WTC11 (cell line): ENCODE data around the gene UQCRC2. TPM values are rescaled to one million over a fixed set of nuclear protein-coding genes. Genes with fewer than 3 reads are reported as not detected.

ENCODE experiments used
- ATAC-seq: fragments of 200-7000 bp; cut with Tn5 transposase; 2 replicates; pipeline ENCODE4 v1.10.0; 2021; ENCODE audit warnings: mild to moderate bottlenecking, moderate library complexity
- CTCF ChIA-PET: fragments of 300-600 bp; sonication (Branson Sonifier 250); formaldehyde crosslinking; loops from one replicate; lab custom pipeline; 2021; ENCODE audit warnings: antibody characterized with exemption; lab: Charles Lee
- POLR2A ChIA-PET: fragments of 350-600 bp; sonication (Branson Sonifier 250); formaldehyde crosslinking; loops from one replicate; lab custom pipeline; 2021; ENCODE audit warnings: antibody characterized with exemption; lab: Charles Lee
- DNase-seq: peaks from one replicate; pipeline ENCODE4 v3.0.0; 2021; ENCODE audit warnings: low spot score
- H3K27ac Mint-ChIP-seq: 2 replicates; pipeline ENCODE4 v1.8.0; 2021; ENCODE audit warnings: mixed read lengths
- H3K27me3 Mint-ChIP-seq: 2 replicates; pipeline ENCODE4 v1.8.0; 2021; ENCODE audit warnings: low read depth, mild to moderate bottlenecking, moderate library complexity, mixed read lengths
- H3K36me3 Mint-ChIP-seq: 2 replicates; pipeline ENCODE4 v1.8.0; 2021; ENCODE audit warnings: mixed read lengths
- H3K4me1 Mint-ChIP-seq: 2 replicates; pipeline ENCODE4 v1.8.0; 2022; ENCODE audit warnings: mixed read lengths
- H3K4me3 Mint-ChIP-seq: 2 replicates; pipeline ENCODE4 v1.8.0; 2021; ENCODE audit warnings: mild to moderate bottlenecking, moderate library complexity, mixed read lengths
- H3K9me3 Mint-ChIP-seq: 2 replicates; pipeline ENCODE4 v1.8.0; 2021; ENCODE audit warnings: mixed read lengths
- ATF1 ChIP-seq: sonication (generic); formaldehyde crosslinking; IDR thresholded peaks from 2 replicates; pipeline ENCODE4 v1.8.1; 2023; ENCODE audit warnings: mild to moderate bottlenecking, moderate library complexity, missing genetic modification reagents
- CBFB ChIP-seq: sonication (generic); formaldehyde crosslinking; IDR thresholded peaks from 2 replicates; pipeline ENCODE4 v1.8.1; 2022; ENCODE audit warnings: mild to moderate bottlenecking, low read depth, missing genetic modification reagents
- CREB1 ChIP-seq: sonication (generic); formaldehyde crosslinking; IDR thresholded peaks from 2 replicates; pipeline ENCODE4 v1.8.0; 2023; ENCODE audit warnings: mild to moderate bottlenecking, missing genetic modification reagents
- CREM ChIP-seq: sonication (generic); formaldehyde crosslinking; IDR thresholded peaks from 2 replicates; pipeline ENCODE4 v1.8.1; 2022; ENCODE audit warnings: mild to moderate bottlenecking, missing genetic modification reagents, moderate library complexity
- EMX1 ChIP-seq: fragments of 250-450 bp; sonication (Bioruptor Pico); IDR thresholded peaks from 2 replicates; pipeline ENCODE4 v1.8.0; 2021; ENCODE audit warnings: mild to moderate bottlenecking
- FOXJ3 ChIP-seq: sonication (generic); formaldehyde crosslinking; IDR thresholded peaks from 2 replicates; pipeline ENCODE4 v1.9.0; 2021; ENCODE audit warnings: missing genetic modification reagents, mild to moderate bottlenecking, borderline replicate concordance
- FOXP1 ChIP-seq: sonication (generic); formaldehyde crosslinking; IDR thresholded peaks from 2 replicates; pipeline ENCODE4 v1.8.0; 2022; ENCODE audit warnings: missing genetic modification reagents, mild to moderate bottlenecking, moderate library complexity, borderline replicate concordance
- GABPB1 ChIP-seq: sonication (generic); formaldehyde crosslinking; IDR thresholded peaks from 2 replicates; pipeline ENCODE4 v1.8.1; 2023; ENCODE audit warnings: mild to moderate bottlenecking, missing genetic modification reagents
- GTF2I ChIP-seq: fragments of 250-450 bp; sonication (Bioruptor Pico); conservative IDR thresholded peaks from 2 replicates; pipeline ENCODE4 v1.4.0; 2021; ENCODE audit warnings: mild to moderate bottlenecking
- JUN ChIP-seq: sonication (generic); formaldehyde crosslinking; IDR thresholded peaks from 2 replicates; pipeline ENCODE4 v1.8.0; 2023; ENCODE audit warnings: mild to moderate bottlenecking, missing genetic modification reagents
- NFATC4 ChIP-seq: fragments of 250-450 bp; sonication (Bioruptor Pico); IDR thresholded peaks from 2 replicates; pipeline ENCODE4 v1.9.0; 2021; ENCODE audit warnings: mild to moderate bottlenecking
- NR1H2 ChIP-seq: sonication (generic); formaldehyde crosslinking; IDR thresholded peaks from 2 replicates; pipeline ENCODE4 v1.9.0; 2021; ENCODE audit warnings: mild to moderate bottlenecking, moderate library complexity, missing genetic modification reagents
- OVOL2 ChIP-seq: fragments of 250-450 bp; sonication (Bioruptor Pico); IDR thresholded peaks from 2 replicates; pipeline ENCODE4 v1.9.0; 2021; ENCODE audit warnings: mild to moderate bottlenecking, borderline replicate concordance
- PRRX2 ChIP-seq: fragments of 250-450 bp; sonication (Bioruptor Pico); IDR thresholded peaks from 2 replicates; pipeline ENCODE4 v1.8.0; 2021; ENCODE audit warnings: mild to moderate bottlenecking
- RELA ChIP-seq: sonication (generic); formaldehyde crosslinking; IDR thresholded peaks from 2 replicates; pipeline ENCODE4 v1.8.1; 2022; ENCODE audit warnings: missing genetic modification reagents, mild to moderate bottlenecking, borderline replicate concordance
- SP1 ChIP-seq: sonication (generic); formaldehyde crosslinking; conservative IDR thresholded peaks from 2 replicates; pipeline ENCODE4 v1.8.1; 2022; ENCODE audit warnings: missing genetic modification reagents
- TCF7 ChIP-seq: sonication (generic); formaldehyde crosslinking; IDR thresholded peaks from 2 replicates; pipeline ENCODE4 v1.8.0; 2022; ENCODE audit warnings: mild to moderate bottlenecking, low read depth, missing genetic modification reagents, moderate library complexity
- TEAD1 ChIP-seq: sonication (generic); formaldehyde crosslinking; IDR thresholded peaks from 2 replicates; pipeline ENCODE4 v1.8.0; 2022; ENCODE audit warnings: mild to moderate bottlenecking, missing genetic modification reagents
- TEAD4 ChIP-seq: sonication (generic); formaldehyde crosslinking; IDR thresholded peaks from 2 replicates; pipeline ENCODE4 v1.8.0; 2022; ENCODE audit warnings: mild to moderate bottlenecking, missing genetic modification reagents
- ZNF138 ChIP-seq: sonication (generic); formaldehyde crosslinking; conservative IDR thresholded peaks from 2 replicates; pipeline ENCODE4 v1.8.1; 2022; ENCODE audit warnings: mild to moderate bottlenecking, moderate library complexity, missing genetic modification reagents
- ZNF317 ChIP-seq: sonication (generic); formaldehyde crosslinking; IDR thresholded peaks from 2 replicates; pipeline ENCODE4 v1.8.1; 2023; ENCODE audit warnings: low read depth, mild to moderate bottlenecking, moderate library complexity, missing genetic modification reagents, borderline replicate concordance
- ZNF416 ChIP-seq: fragments of 250-450 bp; sonication (Bioruptor Pico); IDR thresholded peaks from 2 replicates; pipeline ENCODE4 v1.9.0; 2021; ENCODE audit warnings: mild to moderate bottlenecking, inconsistent platforms
- total RNA-seq: library from RNA; stranded (reverse); gene quantifications from 3 replicates; pipeline ENCODE4 v1.2.3, GENCODE V29; 2021
- TF ChIP-seq, protein P1 (sequence below): sonication (generic); formaldehyde crosslinking; conservative IDR thresholded peaks from 2 replicates; pipeline ENCODE4 v1.8.1; 2023; ENCODE audit warnings: mild to moderate bottlenecking, low read depth, missing genetic modification reagents, moderate library complexity
- TF ChIP-seq, protein P2 (sequence below): sonication (generic); formaldehyde crosslinking; IDR thresholded peaks from 2 replicates; pipeline ENCODE4 v1.8.1; 2022; ENCODE audit warnings: mild to moderate bottlenecking, missing genetic modification reagents, moderate library complexity, borderline replicate concordance
- TF ChIP-seq, protein P3 (sequence below): sonication (generic); formaldehyde crosslinking; IDR thresholded peaks from 2 replicates; pipeline ENCODE4 v1.8.0; 2022; ENCODE audit warnings: mild to moderate bottlenecking, missing genetic modification reagents
- TF ChIP-seq, protein P4 (sequence below): sonication (generic); formaldehyde crosslinking; IDR thresholded peaks from 2 replicates; pipeline ENCODE4 v1.8.1; 2023; ENCODE audit warnings: mild to moderate bottlenecking, missing genetic modification reagents

The UQCRC2 gene
- total RNA-seq, 1 experiment from 2014 or later: 197 TPM

DNA sequence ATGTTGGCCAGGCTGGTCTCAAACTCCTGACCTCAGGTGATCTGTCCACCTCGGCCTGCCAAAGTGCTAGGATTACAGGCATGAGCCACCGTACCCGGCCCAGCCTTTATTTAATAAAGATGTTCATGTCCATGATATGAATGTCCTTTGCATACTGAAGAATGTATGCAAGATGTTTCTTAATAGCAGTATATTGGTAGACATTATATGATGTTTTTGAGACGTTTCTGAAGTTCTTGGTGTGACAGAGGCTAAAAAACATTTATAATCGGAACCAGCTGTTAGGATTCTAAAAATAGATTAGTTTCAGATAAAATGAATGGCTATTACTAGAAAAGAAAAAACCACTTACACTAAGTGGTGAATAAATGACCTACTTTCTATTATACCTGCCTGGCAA, 36.0 kb downstream of the UQCRC2 start:
- TF ChIP-seq ZNF416 (CRISPR knock-in tag) (no peak), NFATC4 (CRISPR knock-in tag) (no peak), NR1H2 (no peak), ZNF138 (CRISPR knock-in tag) (no peak), SP1 (no peak), PRRX2 (CRISPR knock-in tag) (no peak), ZNF317 (CRISPR knock-in tag) (no peak), FOXP1 (CRISPR knock-in tag) (no peak), OVOL2 (no peak), GTF2I (CRISPR knock-in tag) (no peak), JUN (CRISPR knock-in tag) (no peak)
- TF ChIP-seq, protein P1, sequence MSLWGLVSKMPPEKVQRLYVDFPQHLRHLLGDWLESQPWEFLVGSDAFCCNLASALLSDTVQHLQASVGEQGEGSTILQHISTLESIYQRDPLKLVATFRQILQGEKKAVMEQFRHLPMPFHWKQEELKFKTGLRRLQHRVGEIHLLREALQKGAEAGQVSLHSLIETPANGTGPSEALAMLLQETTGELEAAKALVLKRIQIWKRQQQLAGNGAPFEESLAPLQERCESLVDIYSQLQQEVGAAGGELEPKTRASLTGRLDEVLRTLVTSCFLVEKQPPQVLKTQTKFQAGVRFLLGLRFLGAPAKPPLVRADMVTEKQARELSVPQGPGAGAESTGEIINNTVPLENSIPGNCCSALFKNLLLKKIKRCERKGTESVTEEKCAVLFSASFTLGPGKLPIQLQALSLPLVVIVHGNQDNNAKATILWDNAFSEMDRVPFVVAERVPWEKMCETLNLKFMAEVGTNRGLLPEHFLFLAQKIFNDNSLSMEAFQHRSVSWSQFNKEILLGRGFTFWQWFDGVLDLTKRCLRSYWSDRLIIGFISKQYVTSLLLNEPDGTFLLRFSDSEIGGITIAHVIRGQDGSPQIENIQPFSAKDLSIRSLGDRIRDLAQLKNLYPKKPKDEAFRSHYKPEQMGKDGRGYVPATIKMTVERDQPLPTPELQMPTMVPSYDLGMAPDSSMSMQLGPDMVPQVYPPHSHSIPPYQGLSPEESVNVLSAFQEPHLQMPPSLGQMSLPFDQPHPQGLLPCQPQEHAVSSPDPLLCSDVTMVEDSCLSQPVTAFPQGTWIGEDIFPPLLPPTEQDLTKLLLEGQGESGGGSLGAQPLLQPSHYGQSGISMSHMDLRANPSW (CRISPR knock-in tag): no peak
- TF ChIP-seq, protein P2, sequence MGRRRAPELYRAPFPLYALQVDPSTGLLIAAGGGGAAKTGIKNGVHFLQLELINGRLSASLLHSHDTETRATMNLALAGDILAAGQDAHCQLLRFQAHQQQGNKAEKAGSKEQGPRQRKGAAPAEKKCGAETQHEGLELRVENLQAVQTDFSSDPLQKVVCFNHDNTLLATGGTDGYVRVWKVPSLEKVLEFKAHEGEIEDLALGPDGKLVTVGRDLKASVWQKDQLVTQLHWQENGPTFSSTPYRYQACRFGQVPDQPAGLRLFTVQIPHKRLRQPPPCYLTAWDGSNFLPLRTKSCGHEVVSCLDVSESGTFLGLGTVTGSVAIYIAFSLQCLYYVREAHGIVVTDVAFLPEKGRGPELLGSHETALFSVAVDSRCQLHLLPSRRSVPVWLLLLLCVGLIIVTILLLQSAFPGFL (CRISPR knock-in tag): no peak
- TF ChIP-seq, protein P3, sequence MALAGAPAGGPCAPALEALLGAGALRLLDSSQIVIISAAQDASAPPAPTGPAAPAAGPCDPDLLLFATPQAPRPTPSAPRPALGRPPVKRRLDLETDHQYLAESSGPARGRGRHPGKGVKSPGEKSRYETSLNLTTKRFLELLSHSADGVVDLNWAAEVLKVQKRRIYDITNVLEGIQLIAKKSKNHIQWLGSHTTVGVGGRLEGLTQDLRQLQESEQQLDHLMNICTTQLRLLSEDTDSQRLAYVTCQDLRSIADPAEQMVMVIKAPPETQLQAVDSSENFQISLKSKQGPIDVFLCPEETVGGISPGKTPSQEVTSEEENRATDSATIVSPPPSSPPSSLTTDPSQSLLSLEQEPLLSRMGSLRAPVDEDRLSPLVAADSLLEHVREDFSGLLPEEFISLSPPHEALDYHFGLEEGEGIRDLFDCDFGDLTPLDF (CRISPR knock-in tag): no peak
- ATAC-seq: no peak
- no peak overlapping the region for H3K4me3 Mint-ChIP-seq
- no peak overlapping the region for H3K27ac Mint-ChIP-seq
- H3K4me1 Mint-ChIP-seq: peaks cover 5% of the 10 kb centered on the region; the same call in 1 of the 2 replicates
- DNase-seq: no peak
- ChIA-PET POLR2A (interaction anchor here (1.0 kb wide), 1 partner anchor 42 kb away, joined by 4 read pairs; no protein-coding TSS in a partner anchor), CTCF (interaction anchor here (0.8 to 4.4 kb wide), 4 partner anchors 89 to 200 kb away, joined by 3 to 38 read pairs (median 14); partner anchors contain the start of gene VWA3A)
- H3K36me3 Mint-ChIP-seq: peaks cover 8% of the 10 kb centered on the region
- no peaks in the 10 kb centered on the region for H3K27me3 Mint-ChIP-seq
- H3K9me3 Mint-ChIP-seq: no peaks in the 10 kb centered on the region

DNA sequence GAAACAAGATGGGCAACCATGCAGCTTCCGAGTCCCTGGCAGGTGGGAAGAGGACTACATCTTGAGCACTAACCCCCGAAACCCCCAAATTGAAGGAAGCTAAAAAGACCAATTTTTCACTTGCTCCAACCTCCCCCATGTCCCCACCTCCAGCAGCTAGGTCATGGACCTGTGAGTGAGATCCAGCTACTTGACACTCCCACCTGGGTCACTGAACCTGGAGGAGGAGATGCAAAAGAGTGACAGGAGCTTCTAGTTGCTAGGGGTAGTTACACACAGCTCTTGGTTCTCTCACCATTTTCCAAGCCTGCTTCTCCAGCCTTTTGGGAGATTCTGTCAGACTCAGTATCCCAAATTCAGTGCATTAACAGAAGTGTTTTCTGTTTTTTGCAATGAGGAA, 36.6 kb downstream of the UQCRC2 start:
- Mint-ChIP-seq H3K9me3 (no peaks in the 10 kb centered on the region), H3K27ac (no peak overlapping the region), H3K27me3 (no peaks in the 10 kb centered on the region), H3K4me3 (no peak overlapping the region), H3K36me3 (peaks cover 1% of the 10 kb centered on the region)
- CTCF ChIA-PET: interaction anchor here (0.8 to 4.4 kb wide), 6 partner anchors 18 to 199 kb away, joined by 3 to 38 read pairs (median 8); partner anchors contain the start of genes MOSMO and VWA3A
- no peak for TF ChIP-seq EMX1 (CRISPR knock-in tag)
- TF ChIP-seq, all 79 proteins: peak for 0
- POLR2A ChIA-PET: interaction anchor here (1.0 kb wide), 1 partner anchor 88 kb away, joined by 3 read pairs; no protein-coding TSS in a partner anchor
- DNase-seq: no peak
- no peak for ATAC-seq
- H3K4me1 Mint-ChIP-seq: peaks cover 5% of the 10 kb centered on the region; the same call in 1 of the 2 replicates

DNA sequence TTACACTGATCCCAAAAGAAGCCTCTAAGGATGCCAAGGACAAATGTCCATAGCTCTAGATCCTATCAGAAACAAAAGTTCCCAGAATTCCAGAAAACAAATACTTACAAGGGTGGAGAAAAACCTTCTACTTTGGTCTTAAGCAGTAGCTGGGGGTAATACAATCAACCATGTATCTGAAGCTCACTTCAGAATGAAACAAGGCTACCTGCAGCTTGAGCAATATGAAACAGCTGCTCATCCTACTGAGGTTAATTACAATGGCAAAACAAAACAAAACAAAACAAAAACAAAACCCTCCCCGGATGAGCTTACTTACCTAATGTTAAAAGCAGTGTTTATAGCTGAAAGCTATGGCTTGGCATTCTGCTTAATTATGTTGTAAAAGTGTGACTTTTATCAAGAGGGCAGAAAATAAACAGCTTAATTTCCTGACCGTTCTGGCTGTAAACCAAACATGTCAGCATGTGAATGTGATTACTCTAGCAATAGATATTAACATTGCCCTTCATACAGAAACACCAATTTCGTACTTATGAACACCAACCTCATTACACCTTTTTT, 37.3 kb downstream of the UQCRC2 start:
- Mint-ChIP-seq H3K4me1 (peaks cover 9% of the 10 kb centered on the region), H3K27me3 (no peaks in the 10 kb centered on the region), H3K36me3 (no peaks in the 10 kb centered on the region), H3K4me3 (no peak overlapping the region), H3K9me3 (no peaks in the 10 kb centered on the region), H3K27ac (no peak overlapping the region; the same call in 1 of the 2 replicates)
- ATAC-seq (no peak), DNase-seq (no peak)
- POLR2A ChIA-PET: interaction anchor here (0.6 to 1.0 kb wide), 3 partner anchors 9 to 234 kb away, joined by 3 read pairs; no protein-coding TSS in a partner anchor
- CTCF ChIA-PET: interaction anchor here (0.9 to 4.4 kb wide), 8 partner anchors 18 to 198 kb away, joined by 3 to 38 read pairs (median 4); partner anchors contain the start of gene MOSMO
- TF ChIP-seq ATF1 (CRISPR knock-in tag) (no peak), CREB1 (CRISPR knock-in tag) (no peak), CREM (no peak), TEAD4 (CRISPR knock-in tag) (no peak), GABPB1 (CRISPR knock-in tag) (no peak), SP1 (no peak), CBFB (CRISPR knock-in tag) (no peak), RELA (CRISPR knock-in tag) (no peak), FOXP1 (CRISPR knock-in tag) (no peak), TEAD1 (CRISPR knock-in tag) (no peak), TCF7 (CRISPR knock-in tag) (no peak), FOXJ3 (no peak)
- TF ChIP-seq, protein P4, sequence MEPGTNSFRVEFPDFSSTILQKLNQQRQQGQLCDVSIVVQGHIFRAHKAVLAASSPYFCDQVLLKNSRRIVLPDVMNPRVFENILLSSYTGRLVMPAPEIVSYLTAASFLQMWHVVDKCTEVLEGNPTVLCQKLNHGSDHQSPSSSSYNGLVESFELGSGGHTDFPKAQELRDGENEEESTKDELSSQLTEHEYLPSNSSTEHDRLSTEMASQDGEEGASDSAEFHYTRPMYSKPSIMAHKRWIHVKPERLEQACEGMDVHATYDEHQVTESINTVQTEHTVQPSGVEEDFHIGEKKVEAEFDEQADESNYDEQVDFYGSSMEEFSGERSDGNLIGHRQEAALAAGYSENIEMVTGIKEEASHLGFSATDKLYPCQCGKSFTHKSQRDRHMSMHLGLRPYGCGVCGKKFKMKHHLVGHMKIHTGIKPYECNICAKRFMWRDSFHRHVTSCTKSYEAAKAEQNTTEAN: no peak
